GM10248 (cell line): ENCODE measurements around the gene SSUH2.

ENCODE experiments used
- CTCF ChIA-PET: fragments of 300-600 bp; sonication (Branson Sonifier 250); formaldehyde crosslinking; extraction: SDS; loops from one replicate; lab custom pipeline; 2021; ENCODE audit warnings: antibody characterized with exemption; lab: Yijun Ruan, JAX
- POLR2A ChIA-PET: fragments of 350-650 bp; sonication (Branson Sonifier 250); formaldehyde crosslinking; extraction: SDS; loops from one replicate; lab custom pipeline; 2020; ENCODE audit warnings: antibody characterized with exemption; lab: Yijun Ruan, JAX
- DNase-seq: peaks from one replicate; pipeline ENCODE4 v3.0.0; 2012; ENCODE audit errors: extremely low spot score
- CTCF ChIP-seq: IDR thresholded peaks from 2 replicates; pipeline ENCODE4 v1.5.1; 2012; ENCODE audit warnings: mild to moderate bottlenecking, low read depth; ENCODE audit errors: extremely low read depth, missing control alignments, control extremely low read depth

SSUH2 gene

GRCh38 chr3:8650583-8651416, 6.2 kb upstream of the SSUH2 start:
- CTCF ChIA-PET, result interaction anchor here (1.0 kb wide), 2 partner anchors 16 to 209 kb away, joined by 3 read pairs; no protein-coding TSS in a partner anchor
- no peak for TF ChIP-seq CTCF
- POLR2A ChIA-PET, result no interaction called here
- no peak for DNase-seq

- POLR2A ChIA-PET, result no interaction called here
- TF ChIP-seq CTCF, result no peak
- CTCF ChIA-PET, result interaction anchor here (1.0 kb wide), 1 partner anchor 15 kb away, joined by 3 read pairs; no protein-coding TSS in a partner anchor
- no peak for DNase-seq
Measured at GRCh38 chr3:8649757-8650156, 5.2 kb upstream of the SSUH2 start.

- DNase-seq, result no peak
- ChIA-PET POLR2A (no interaction called here), CTCF (interaction anchor here (0.7 kb wide), 2 partner anchors 14 to 15 kb away, joined by 3 read pairs; no protein-coding TSS in a partner anchor)
- no peak for TF ChIP-seq CTCF
Measured at GRCh38 chr3:8648909-8649741, 4.5 kb upstream of the SSUH2 start.

GRCh38 chr3:8647137-8647985, 2.8 kb upstream of the SSUH2 start:
- DNase-seq, result no peak
- TF ChIP-seq CTCF, result no peak
- CTCF ChIA-PET, result interaction anchor here (1.8 kb wide), 1 partner anchor 16 kb away, joined by 10 read pairs; no protein-coding TSS in a partner anchor
- POLR2A ChIA-PET, result no interaction called here

GRCh38 chr3:8646313-8646938, 1.8 kb upstream of the SSUH2 start:
- no peak for DNase-seq
- POLR2A ChIA-PET, result no interaction called here
- CTCF ChIA-PET, result interaction anchor here (1.8 kb wide), 1 partner anchor 17 kb away, joined by 10 read pairs; no protein-coding TSS in a partner anchor
- no peak for TF ChIP-seq CTCF
